Measurements from ENCODE around the gene ABCD1.
A peak's percentile ranks its signal among the peaks of the same experiment; 100 is the strongest.
"Not testable (repeated sequence)": the region's sequence is repeated elsewhere in the genome, so short reads cannot be mapped to it uniquely, and the experiment has no call there.

The ABCD1 gene

GRCh38 chrX:153736071-153736820 lies 11.6 kb downstream of the ABCD1 start:
- no peak for DNase-seq

GRCh38 chrX:153736871-153737441 lies 12.3 kb downstream of the ABCD1 start:
- DNase-seq: no peak

- no peak for DNase-seq
Observed at GRCh38 chrX:153738056-153738605, 13.5 kb downstream of the ABCD1 start.

GRCh38 chrX:153739754-153740486 lies 15.3 kb downstream of the ABCD1 start:
- DNase-seq: peak in 1 of 5 donors; percentile 63

- DNase-seq: no peak
Observed at GRCh38 chrX:153740631-153741222, 16.1 kb downstream of the ABCD1 start.

GRCh38 chrX:153741446-153741845 lies 16.8 kb downstream of the ABCD1 start:
- DNase-seq: no peak

GRCh38 chrX:153742111-153742510 lies 17.5 kb downstream of the ABCD1 start:
- DNase-seq: not testable (repeated sequence)

- not testable (repeated sequence) for DNase-seq
Observed at GRCh38 chrX:153742796-153743467, 18.3 kb downstream of the ABCD1 start.

- not testable (repeated sequence) for DNase-seq
Observed at GRCh38 chrX:153743468-153744209, 19.0 kb downstream of the ABCD1 start.

- DNase-seq: no peak
Observed at GRCh38 chrX:153744210-153745066, 19.8 kb downstream of the ABCD1 start.

- DNase-seq: not testable (repeated sequence)
Observed at GRCh38 chrX:153745067-153745433, 20.4 kb downstream of the ABCD1 start.

- no peak for DNase-seq
Observed at GRCh38 chrX:153746359-153746758, 21.7 kb downstream of the ABCD1 start.

- not testable (repeated sequence) for DNase-seq
Observed at GRCh38 chrX:153746991-153747390, 22.3 kb downstream of the ABCD1 start.

GRCh38 chrX:153749017-153749416 lies 24.4 kb downstream of the ABCD1 start:
- DNase-seq: not testable (repeated sequence)

- DNase-seq: no peak
Observed at GRCh38 chrX:153750127-153750774, 25.6 kb downstream of the ABCD1 start.

- DNase-seq: no peak
Observed at GRCh38 chrX:153755136-153755535, 30.5 kb downstream of the ABCD1 start.

GRCh38 chrX:153761863-153762262 lies 37.2 kb downstream of the ABCD1 start:
- DNase-seq: no peak

- DNase-seq: no peak
Observed at GRCh38 chrX:153762626-153763173, 38.0 kb downstream of the ABCD1 start.

GRCh38 chrX:153763298-153763932 lies 38.8 kb downstream of the ABCD1 start:
- DNase-seq: peak in 1 of 5 donors; percentile 7
